NCI-H1092 (cell line): ENCODE measurements around the gene CAMTA1.
"Not testable (repeated sequence)": the region's sequence is repeated elsewhere in the genome, so short reads cannot be mapped to it uniquely, and the experiment has no call there.

Experiments
- DNase-seq: peaks from one replicate; lab custom pipeline; 2025; lab: John Stamatoyannopoulos, UW

Gene CAMTA1

GRCh38 chr1:7679159-7679872 is 894.1 kb downstream of the CAMTA1 start:
- DNase-seq: no peak

DNA sequence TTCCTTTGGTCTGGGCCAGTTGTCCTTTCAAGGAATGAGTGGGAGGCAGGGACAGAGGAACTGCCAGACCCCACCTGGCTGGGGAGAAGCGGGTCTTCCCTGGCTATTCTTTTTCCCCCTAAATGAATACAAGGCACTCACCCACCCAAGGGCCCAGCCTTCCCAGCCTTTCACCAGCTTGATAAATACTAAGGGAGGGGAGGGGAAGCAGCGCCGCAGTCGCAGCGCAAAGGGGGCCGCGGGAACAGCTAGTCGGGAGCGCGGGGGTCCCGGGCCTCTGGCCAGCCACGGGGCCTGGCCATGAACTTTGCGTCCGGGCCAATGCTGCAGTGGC is 894.6 kb downstream of the CAMTA1 start:
- DNase-seq: no peak

DNA sequence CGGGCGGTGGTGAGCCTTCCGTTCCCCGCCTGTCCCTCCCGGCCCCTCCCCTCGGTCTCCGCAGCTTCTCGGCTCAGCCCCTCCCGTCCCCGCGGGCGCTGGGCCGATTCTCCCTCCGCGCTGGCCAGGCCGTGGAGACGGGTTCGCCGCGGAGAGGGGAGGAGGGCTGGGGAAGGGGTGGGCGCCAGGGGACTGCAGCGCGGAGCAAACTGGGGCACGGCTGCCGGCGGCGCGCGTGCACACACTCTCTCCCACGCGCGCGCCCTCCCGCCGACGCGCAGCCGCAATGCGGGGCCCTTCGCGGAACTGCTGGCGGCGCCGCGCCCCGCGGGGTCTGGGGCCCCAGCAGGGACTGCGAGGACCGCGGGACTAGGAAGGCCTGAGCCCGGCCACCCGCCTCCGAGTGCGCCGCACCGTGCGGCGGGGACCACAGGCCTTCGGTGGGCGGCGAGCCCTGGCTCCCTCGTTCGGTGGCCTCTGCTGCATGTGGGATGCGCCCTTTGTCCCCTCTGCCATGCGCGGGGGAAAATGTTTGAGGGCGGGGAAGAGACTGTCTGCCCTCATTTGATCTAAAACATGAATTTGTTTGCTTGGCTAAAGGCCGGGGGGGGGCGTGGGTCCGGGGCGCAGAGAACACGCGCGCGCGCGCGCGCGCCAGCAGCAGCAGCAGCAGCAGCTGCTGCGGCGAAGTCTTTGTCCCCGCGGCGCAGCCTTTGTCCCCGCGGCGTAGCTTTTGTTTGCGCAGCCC is 895.1 kb downstream of the CAMTA1 start:
- peak; percentile 66 for DNase-seq

- DNase-seq: no peak
These were observed 895.7 kb downstream of the CAMTA1 start for GRCh38 chr1:7680955-7681268.

GRCh38 chr1:7681401-7681800 is 896.1 kb downstream of the CAMTA1 start:
- no peak for DNase-seq

DNA sequence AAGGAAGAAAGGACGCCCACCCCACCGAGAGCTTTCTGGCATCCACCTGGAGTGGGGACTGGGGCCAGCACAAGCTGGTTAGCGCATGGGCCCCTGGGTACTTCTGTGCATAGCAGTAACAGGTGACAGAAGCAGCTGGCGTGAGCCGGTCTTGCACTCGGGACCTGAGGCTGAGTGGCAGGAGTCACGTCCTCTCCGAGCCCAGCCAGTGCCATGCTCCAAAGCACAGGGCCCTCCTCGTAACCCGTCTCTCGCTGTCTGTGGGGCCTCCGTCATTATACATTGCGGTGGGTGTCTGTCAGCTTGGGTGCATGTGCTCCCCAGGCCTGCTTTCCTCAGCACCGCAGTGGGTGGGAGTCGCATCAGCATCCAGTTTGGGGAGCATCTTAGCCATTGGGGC is 898.3 kb downstream of the CAMTA1 start:
- DNase-seq: no peak

DNA sequence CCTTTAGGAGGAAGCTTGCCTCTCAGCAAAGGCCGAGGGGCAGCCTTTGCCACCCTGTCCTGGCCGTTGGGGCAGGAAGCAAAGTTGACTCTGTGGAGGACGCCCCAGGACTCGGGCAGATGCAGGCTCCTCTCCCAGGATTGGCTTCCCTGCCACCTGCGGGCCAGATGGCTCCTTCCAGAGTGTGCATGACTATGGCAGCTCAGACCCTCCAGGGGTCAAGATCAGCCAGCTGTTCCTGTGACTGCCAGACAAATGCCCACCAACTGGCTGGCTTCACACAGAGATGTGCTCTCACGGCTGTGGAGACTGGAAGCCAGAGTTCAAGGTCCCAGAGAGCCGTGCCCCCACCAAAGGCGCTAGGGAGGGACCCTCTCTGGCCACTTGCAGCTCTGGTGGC is 898.9 kb downstream of the CAMTA1 start:
- no peak for DNase-seq

DNA sequence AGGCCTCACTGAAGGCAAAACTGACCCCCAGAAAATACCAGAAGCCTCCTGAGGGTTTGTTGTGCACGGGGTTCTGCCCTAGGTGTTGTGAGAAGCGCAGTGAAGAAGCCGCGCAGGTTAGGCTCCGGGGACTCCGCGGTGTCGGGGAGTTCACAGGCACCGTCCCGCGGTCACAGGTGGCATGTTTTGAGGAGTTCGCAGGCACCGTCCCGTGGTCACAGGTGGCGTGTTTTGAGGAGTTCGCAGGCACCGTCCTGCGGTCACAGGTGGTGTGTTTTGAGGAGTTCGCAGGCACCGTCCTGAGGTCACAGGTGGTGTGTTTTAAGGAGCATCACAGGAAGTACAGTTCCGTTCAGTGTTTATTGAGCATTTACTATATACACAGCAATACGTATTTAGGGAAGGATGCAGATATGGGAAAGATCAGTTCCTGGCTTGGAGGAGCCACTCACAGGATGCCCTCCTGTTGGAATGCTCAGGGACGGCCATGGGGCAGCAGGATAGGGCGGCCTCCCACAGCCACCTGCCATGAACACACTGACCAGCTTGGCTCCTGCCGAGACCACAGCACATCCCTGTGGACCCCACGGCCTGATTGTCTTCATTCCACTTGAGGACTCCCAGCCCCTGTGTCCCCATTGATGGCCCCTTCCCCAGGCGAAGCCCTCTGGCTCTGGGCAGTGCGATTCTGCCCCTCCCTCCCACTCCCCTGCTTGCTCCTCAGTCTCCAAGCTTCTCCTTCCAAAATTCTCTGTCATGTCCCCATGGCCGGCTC is 899.8 kb downstream of the CAMTA1 start:
- no peak for DNase-seq

GRCh38 chr1:7686301-7686850 is 901.1 kb downstream of the CAMTA1 start:
- DNase-seq: no peak

GRCh38 chr1:7687411-7687810 is 902.2 kb downstream of the CAMTA1 start:
- DNase-seq: no peak

DNA sequence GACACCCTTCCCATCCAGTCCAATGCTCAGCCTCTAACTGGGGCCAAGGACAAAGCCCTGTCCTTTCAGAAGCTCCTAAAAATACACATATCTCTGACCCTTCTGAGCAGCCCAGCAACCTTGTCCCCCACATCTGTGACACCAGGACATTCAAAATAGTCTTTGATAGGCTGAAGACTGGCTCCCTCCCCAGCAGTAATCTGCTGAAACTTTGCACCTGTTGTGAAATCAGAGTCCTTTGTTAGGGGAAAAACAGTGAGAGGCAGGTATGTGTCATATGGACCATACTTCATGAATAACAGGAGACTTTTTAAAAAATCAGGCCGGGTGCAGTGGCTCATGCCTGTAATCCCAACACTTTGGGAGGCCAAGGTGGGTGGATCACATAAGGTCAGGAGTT is 903.4 kb downstream of the CAMTA1 start:
- DNase-seq: no peak

DNA sequence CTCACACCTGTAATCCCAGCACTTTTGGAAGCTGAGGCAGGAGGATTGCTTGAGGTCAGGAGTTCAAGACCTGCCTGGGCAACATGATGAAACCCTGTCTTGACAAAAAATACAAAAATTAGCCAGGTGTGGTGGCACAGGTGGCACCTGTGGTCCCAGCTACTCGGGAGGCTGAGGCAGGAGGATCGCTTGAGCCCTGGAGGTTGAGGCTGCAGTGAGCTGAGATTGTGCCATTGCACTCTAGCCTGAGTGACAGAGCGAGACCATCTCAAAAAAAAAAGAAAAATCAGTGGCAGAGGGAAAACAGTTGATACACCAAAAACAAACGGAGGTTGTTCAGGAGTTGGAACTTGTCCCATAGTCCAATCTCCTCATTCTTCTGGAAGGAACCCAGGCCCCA is 904.1 kb downstream of the CAMTA1 start:
- DNase-seq: not testable (repeated sequence)

GRCh38 chr1:7690076-7690475 is 904.8 kb downstream of the CAMTA1 start:
- DNase-seq: no peak

- DNase-seq: no peak
These were observed 905.4 kb downstream of the CAMTA1 start for GRCh38 chr1:7690496-7691182.

DNA sequence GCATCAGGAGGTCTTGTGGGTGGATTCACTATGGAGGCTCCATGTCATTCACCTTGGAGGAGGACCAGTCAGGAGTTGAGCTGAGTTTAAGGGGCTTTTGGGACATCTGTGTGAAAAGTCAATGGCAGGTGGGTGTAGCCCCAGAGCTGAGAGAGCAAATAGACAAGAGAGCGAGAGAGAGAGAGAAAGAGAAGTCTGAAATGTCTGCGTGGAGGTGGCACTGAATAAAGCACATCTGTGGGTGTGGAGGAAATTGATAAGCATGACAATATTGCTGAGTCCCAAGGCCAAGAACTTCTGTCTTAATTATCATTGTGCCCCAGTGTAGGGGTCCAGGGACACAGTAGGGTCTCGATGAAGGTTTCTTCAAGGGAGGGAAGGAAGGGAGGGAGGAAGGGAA is 906.3 kb downstream of the CAMTA1 start:
- DNase-seq: no peak

DNA sequence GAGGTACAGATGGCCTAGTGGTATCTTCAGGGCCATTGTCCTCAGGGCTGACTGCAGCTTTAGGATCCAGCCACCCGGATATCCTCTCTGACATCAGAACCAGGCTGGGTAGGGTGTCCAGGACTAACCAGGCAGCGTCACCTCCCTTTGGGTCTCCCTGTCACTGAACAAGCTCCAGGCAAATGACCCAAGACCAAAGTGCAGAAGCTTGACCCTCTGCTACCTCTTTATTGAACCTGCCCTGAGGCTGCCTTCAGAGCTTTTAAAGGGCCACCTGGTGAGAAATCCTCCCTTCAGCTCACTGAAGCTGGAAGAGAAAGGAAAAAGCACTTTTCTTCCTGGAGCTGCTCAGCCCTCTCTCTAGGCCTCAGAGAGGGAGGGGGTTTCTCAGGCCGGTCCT is 906.8 kb downstream of the CAMTA1 start:
- no peak for DNase-seq

- DNase-seq: not testable (repeated sequence)
These were observed 907.8 kb downstream of the CAMTA1 start for GRCh38 chr1:7693037-7693436.

GRCh38 chr1:7693662-7694061 is 908.4 kb downstream of the CAMTA1 start:
- no peak for DNase-seq

GRCh38 chr1:7694600-7695496 is 909.6 kb downstream of the CAMTA1 start:
- no peak for DNase-seq

GRCh38 chr1:7695497-7696117 is 910.4 kb downstream of the CAMTA1 start:
- DNase-seq: no peak

DNA sequence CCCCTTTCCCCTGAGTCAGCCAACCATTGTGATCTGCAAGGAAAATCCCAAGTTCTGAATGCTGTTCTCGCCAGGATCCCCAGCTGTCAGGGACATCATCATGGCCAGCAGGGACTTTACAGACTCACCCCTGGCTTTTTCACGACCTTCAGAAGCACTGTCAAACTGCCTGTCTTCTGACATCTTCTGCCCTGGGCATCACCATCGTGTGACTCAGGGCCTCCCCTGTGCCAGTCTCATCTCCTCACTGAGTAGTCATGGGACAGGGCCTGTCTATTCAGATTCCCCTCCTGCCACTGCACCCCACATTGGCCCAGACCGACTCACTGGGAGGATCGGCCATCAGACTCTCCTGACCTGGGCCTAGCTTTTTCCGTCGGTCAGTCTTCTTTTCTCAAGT is 913.4 kb downstream of the CAMTA1 start:
- no peak for DNase-seq
